ENCODE results near the gene METTL6.

DNA sequence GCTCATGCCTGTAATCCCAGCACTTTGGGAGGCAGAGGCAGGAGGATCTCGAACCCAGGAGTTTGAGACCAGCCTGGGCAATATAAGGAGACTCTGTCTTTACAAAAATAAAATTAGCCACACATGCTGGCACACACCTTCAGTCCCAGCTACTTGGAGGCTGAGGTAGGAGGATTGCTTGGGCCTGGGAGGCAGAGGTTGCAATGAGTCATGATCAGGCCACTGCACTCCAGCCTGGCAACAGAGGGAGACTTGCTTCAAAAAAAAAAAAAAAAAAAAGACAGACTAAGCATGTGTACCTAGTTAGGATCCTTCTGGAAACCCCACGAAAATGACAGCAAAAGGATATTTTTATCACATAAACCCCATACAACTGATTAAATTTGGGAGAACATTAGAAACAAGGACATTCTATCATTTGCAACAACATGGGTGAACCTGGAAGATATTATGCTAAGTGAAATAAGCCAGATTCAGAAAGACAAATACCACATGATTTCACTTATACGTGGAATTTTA, 44.9 kb downstream of the METTL6 start:
- TF ChIP-seq POLR2A (IDR thresholded peaks at IDR 0.05) = no peak
- TF ChIP-seq, protein P1, sequence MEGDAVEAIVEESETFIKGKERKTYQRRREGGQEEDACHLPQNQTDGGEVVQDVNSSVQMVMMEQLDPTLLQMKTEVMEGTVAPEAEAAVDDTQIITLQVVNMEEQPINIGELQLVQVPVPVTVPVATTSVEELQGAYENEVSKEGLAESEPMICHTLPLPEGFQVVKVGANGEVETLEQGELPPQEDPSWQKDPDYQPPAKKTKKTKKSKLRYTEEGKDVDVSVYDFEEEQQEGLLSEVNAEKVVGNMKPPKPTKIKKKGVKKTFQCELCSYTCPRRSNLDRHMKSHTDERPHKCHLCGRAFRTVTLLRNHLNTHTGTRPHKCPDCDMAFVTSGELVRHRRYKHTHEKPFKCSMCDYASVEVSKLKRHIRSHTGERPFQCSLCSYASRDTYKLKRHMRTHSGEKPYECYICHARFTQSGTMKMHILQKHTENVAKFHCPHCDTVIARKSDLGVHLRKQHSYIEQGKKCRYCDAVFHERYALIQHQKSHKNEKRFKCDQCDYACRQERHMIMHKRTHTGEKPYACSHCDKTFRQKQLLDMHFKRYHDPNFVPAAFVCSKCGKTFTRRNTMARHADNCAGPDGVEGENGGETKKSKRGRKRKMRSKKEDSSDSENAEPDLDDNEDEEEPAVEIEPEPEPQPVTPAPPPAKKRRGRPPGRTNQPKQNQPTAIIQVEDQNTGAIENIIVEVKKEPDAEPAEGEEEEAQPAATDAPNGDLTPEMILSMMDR (IDR thresholded peaks at IDR 0.05) = no peak
